ENCODE data around the gene EMP1. TPM values are rescaled to one million over a fixed set of nuclear protein-coding genes. Genes with fewer than 3 reads are reported as not detected.

Gene EMP1
- total and polyA plus RNA-seq, 10 donors: 4.9 to 170 (median 65.6) TPM

GRCh38 chr12:13197032-13197431 lies 506 bp downstream of the EMP1 start:
- H3K27ac ChIP-seq: peak overlapping the region; percentile 50 to 85 (median 80)
- peaks cover 0 to 40% (median 0%) of the 10 kb centered on the region in 7 donors for H3K27me3 ChIP-seq (replicated peaks in 1 of 7)
- intact Hi-C loops (cut with DNase I; ENCODE audit: low total_unique reads): no loop called here
- peaks cover 0 to 76% (median 17%) of the 10 kb centered on the region in 6 donors for H3K4me1 ChIP-seq
- no peaks in the 10 kb centered on the region for H3K9me3 ChIP-seq
- 31 to 64% (median 43%) methylated on average over 7 of the region's 7 CpGs for WGBS, 5 donors
- H3K4me3 ChIP-seq: peak overlapping the region; percentile 16 to 63 (median 37)
- H3K36me3 ChIP-seq: no peaks in the 10 kb centered on the region
- TF ChIP-seq POLR2A (IDR thresholded peaks at IDR 0.05): no peak
- TF ChIP-seq CTCF (IDR thresholded peaks at IDR 0.05 in 8 of 11, conservative IDR thresholded peaks at IDR 0.05 in 3 of 11): no peak
- TF ChIP-seq POLR2AphosphoS5 (IDR thresholded peaks at IDR 0.05): no peak
- DNase-seq: no peak

DNA sequence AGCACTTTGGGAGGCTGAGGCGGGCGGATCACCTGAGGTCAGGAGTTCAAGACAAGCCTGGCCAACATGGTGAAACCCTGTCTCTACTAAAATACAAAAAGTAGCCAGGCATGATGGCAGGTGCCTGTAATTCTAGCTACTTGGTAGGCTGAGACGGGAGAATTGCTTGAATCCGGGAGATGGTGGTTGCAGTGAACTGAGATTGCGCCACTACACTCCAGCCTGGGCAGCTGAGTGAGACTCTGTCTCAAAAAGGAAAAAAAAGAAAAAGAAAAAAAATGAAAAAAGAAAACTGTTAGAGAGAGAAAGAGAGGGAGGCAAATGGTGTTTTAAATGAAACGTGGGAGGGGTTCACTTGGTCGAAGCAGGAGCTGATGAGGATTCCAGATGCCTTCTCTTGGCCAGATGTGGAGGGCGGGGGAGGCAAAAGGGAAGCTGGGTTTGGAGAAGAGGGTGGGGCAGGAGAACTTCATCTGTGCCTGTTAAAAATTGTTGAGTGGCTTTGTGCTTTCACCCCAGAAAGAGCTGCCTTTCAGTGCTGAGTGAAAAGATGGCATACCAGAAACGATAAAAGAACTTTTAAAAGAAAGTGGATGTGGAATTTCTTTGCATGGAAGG lies 1.1 kb downstream of the EMP1 start:
- H3K27ac ChIP-seq: peak overlapping the region in 7 of 8 donors; percentile 72 to 85 (median 81)
- intact Hi-C loops (cut with DNase I; ENCODE audit: low total_unique reads): no loop called here
- TF ChIP-seq POLR2A (IDR thresholded peaks at IDR 0.05) (peak in 1 of 3 donors; percentile 2), POLR2AphosphoS5 (IDR thresholded peaks at IDR 0.05) (peak in 1 of 3 donors; percentile 37), CTCF (IDR thresholded peaks at IDR 0.05 in 8 of 11, conservative IDR thresholded peaks at IDR 0.05 in 3 of 11) (no peak)
- peaks cover 0 to 81% (median 17%) of the 10 kb centered on the region in 6 donors for H3K4me1 ChIP-seq
- H3K36me3 ChIP-seq: no peaks in the 10 kb centered on the region
- H3K9me3 ChIP-seq: no peaks in the 10 kb centered on the region
- H3K4me3 ChIP-seq: peak overlapping the region; percentile 16 to 63 (median 37)
- 40 to 62% (median 49%) methylated on average over 9 of the region's 9 CpGs for WGBS, 5 donors
- no peak for DNase-seq
- peaks cover 0 to 39% (median 0%) of the 10 kb centered on the region in 7 donors for H3K27me3 ChIP-seq (replicated peaks in 1 of 7)

GRCh38 chr12:13198241-13198640 lies 1.7 kb downstream of the EMP1 start:
- Histone ChIP-seq H3K4me1 (peaks cover 0 to 87% (median 17%) of the 10 kb centered on the region in 6 donors), H3K4me3 (peak overlapping the region in 6 of 8 donors; percentile 6 to 63 (median 34))
- 55 to 69% (median 66%) methylated on average over 4 of the region's 4 CpGs for WGBS, 5 donors

More at GRCh38 chr12:13198241-13198640, 1.7 kb downstream of the EMP1 start:
- Histone ChIP-seq H3K36me3 (no peaks in the 10 kb centered on the region), H3K27me3 (replicated peaks in 1 of 7) (peaks cover 0 to 37% (median 0%) of the 10 kb centered on the region in 7 donors), H3K9me3 (no peaks in the 10 kb centered on the region), H3K27ac (peak overlapping the region in 6 of 8 donors; percentile 52 to 85 (median 80))
- intact Hi-C loops (cut with DNase I; ENCODE audit: low total_unique reads): no loop called here
- no peak for DNase-seq
- TF ChIP-seq POLR2AphosphoS5 (IDR thresholded peaks at IDR 0.05) (no peak), POLR2A (IDR thresholded peaks at IDR 0.05) (no peak), CTCF (IDR thresholded peaks at IDR 0.05 in 8 of 11, conservative IDR thresholded peaks at IDR 0.05 in 3 of 11) (no peak)
